HTR-8/SVneo (cell line): ENCODE measurements around the gene ANKS4B.
"Not testable (repeated sequence)": the region's sequence is repeated elsewhere in the genome, so short reads cannot be mapped to it uniquely, and the experiment has no call there.

Experiments used
- DNase-seq: peaks from one replicate; pipeline ENCODE4 v3.0.0; 2011; ENCODE audit warnings: low spot score, mixed read lengths; ENCODE audit not compliant: insufficient read length
- FAIRE-seq: peaks from 2 replicates; lab custom pipeline; 2011; peaks lifted over from hg19 to GRCh38; lab: Jason Lieb, UNC

The ANKS4B gene, protein sequence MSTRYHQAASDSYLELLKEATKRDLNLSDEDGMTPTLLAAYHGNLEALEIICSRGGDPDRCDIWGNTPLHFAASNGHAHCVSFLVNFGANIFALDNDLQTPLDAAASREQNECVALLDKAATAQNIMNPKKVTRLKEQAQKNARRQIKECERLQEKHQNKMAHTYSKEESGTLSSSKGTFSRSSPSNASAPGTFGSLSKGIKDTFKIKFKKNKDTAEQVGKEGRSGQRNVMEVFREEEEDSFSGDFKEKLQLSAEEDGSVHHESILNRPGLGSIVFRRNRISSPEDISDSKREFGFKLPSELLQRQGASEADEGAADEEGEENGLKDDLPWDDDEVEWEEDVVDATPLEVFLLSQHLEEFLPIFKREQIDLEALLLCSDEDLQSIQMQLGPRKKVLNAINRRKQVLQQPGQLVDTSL

DNA sequence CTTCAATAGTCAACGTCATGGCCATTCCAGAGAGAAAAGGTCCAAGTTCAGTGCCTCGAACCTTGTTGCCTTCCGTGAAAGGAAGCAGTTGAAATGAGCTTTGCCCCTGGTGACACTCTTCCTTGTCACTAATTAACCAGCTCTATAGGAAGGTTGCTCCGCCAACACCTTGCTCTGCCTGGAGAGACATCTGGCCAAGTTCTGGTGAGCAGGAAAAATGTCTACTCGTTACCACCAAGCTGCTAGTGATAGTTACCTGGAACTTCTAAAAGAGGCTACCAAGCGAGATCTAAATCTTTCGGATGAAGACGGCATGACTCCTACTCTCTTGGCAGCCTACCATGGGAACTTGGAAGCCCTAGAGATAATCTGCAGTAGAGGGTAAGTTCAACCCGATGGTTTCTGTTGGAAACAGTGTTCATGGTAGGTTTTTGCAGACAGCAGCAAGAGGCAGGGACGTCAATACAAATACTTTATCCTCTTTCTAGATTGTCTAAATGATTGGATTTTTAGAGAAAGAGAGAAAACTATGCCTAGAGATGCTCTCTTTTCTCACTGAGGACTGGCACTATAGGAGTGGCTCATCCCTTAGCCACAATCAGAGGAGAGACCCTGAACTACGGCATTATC lies at the start of gene ANKS4B:
Gene ANKS4B, plus strand, starts transcription at position 179 of the 630 bp plus-strand sequence. Its CDS starts 39 bp downstream, at position 218.
- DNase-seq (no peak), FAIRE-seq (no peak)

DNA sequence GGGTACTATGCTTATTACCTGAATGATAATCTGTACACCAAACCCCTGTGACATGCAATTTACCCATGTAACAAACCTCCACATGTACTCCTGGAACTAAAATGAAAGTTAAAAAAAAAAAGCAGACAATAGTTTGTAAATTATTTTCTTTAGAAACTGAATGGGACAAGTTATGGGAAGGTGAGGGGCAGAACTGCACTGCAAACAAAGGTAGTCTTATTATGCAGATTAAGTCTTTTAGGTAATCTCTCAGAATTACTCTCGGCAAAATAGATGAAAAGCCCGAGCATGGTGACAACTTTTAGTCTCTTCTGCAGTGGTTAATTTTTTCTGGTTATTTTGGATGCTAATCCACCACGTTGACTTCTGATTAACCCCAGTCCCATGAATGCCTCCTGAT lies 49.5 kb upstream of the ANKS4B start:
- FAIRE-seq, result no peak
- no peak for DNase-seq

DNA sequence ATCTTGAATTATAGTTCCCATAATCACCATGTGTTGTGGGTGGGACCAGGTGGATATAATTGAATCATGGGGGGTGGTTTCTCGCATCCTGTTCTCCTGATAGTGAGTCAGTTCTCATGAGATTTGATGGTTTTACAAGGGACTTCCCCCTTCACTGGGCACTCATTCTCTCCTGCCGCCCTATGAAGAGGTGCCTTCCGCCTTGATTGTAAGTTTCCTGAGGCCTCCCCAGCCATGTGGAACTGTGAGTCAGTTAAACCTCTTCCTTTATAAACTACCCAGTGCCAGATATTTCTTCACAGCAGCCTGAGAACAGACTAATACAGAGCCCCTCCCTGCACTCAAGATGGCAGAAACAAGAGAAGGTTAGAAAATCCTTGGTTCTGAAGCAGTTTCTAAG lies 48.7 kb upstream of the ANKS4B start:
- DNase-seq (no peak), FAIRE-seq (no peak)

DNA sequence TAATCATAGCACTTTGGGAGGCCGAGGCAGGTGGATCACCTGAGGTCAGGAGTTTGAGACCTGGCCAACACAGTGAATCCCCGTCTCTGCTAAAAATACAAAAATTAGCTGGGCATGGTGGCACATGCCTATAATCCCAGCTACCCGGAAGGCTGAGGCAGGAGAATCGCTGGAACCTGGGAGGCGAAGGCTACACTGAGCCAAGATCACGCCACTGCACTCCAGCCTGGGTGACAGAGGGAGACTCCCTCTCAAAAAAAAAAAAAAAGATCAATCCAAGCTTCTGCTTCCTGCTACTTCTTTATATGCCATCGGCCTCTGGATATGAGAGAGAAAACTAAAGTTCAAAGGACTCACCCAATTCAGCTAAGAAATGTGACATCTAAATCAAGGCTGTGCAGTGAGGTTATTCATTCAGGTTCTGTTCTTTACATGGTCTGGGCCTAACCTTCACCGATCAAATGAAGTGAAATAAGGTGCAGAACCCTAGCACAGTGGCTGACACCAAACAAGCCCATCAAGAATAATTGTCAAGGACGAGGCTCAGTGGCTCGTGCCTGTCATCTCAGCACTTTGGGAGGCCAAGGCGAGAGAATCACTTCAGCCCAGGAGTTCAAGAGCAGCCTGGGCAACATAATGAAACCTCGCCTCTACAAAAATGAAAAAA lies 47.7 kb upstream of the ANKS4B start:
- no peak for DNase-seq
- FAIRE-seq, result no peak

DNA sequence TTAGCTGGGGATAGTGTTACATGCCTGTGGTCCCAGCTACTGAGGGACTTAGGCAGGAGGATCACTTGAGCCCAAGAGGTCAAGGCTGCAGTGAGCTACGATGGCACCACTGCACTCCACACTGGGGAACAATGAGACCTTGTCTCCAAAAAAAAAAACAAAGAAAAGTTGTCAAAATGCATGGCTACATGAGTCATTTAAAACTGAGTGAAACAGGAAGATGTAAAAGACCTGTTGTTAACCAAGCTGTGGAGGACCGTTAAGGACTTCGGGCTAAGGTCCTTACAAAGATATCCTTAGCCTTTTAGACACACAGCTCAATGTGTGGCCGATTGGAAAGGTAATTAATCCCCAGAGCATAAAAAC lies 47.2 kb upstream of the ANKS4B start:
- FAIRE-seq (no peak), DNase-seq (no peak)

DNA sequence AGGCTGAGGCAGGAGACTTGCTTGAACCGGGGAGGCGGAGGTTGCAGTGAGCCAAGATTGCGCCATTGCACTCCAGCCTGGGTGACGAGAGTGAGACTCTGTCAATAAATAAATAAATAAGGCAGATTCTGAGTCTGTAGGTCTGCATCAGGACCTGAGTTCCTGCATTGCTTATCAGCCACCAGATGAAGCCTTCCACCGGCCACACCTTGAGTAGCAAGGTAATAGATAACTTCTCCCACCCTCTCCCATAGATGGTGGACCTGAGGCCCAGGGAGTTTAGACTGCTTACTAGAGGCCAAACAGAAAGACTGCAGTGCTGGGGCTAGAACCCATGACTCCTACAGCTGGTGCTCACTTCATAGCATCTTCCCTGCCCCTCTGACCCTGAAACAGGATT lies 44.2 kb upstream of the ANKS4B start:
- DNase-seq (no peak), FAIRE-seq (no peak)

DNA sequence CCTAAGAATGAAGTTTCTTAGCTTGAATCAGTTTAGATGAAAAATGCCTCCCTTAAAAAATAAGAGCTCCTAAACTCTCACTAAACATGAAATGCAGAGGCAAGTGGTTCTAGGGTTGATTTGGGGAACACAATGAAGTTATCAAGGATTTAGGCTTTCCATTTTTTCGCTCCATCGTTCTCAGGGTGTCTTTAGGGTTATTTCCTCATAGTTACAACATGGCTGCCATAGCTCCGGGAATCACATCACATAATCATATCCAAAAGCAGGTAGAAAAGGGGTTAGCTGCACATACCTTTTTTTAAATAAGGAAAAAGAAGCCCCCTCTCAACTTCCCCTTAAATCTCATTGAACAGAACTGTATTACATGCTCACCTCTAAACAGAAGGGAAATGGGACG lies 43.5 kb upstream of the ANKS4B start:
- FAIRE-seq (no peak), DNase-seq (no peak)

DNA sequence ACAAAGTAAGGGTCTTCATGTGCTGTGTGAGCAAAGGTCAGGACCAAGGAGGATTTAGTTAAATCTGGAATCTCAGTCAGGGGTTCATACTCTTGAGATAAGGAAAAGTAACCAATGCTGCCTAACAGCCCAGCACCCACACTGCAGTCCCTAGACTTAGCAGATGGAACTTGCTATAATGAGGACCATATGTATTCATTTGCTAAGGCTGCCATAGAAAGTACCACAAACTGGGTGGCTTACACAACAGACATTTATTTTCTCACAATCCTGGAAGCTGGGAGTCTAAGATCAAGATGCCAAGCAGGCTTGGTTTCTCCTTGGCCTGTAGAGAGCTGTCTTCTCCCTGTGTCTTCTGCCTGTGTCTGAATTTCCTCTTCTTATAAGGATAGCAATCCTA lies 42.9 kb upstream of the ANKS4B start:
- DNase-seq, result no peak
- no peak for FAIRE-seq

DNA sequence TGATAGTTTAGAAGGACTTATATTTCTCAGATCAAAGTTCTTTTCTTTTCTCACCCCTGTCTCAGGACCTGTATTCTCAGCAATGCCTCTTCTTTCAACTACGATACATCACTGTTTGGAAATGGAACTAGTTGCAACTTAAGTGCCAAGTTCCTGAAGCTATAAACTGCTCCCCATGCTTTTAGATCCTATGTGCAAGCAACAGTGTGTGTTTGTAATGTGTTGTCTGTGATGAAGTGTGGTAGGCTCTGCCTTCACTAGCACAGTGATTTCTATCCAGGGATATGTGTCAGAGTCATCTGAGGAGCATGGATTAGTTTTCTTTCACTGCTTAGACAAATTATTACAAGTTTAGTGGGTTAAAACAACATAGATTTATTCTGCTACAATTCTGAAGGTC lies 40.5 kb upstream of the ANKS4B start:
- no peak for DNase-seq
- FAIRE-seq, result no peak

DNA sequence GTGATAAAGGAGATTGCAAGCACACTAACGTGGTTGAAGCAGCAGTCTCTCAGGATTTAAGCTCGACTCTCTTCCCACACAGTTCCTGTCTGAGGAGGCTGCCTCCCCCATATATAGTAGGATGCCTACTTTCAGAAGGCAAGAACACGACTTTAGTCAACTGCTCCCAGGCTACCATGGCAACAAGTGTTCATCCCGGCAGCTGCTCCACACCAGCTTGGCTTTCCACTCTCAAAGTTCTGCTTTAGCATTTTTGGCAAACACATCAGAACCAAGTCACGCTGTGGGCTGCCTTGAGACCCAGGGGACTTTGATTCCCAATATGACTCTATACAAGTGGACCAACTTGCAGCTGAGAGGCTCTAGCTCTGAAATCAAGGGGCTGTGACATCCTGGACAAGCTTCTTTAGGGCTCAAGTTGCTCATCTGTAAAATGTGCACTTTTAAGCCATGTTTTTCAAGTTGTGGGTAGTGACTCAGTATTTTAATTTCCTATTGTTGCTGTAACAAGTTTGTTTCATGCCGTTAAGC lies 38.7 kb upstream of the ANKS4B start:
- FAIRE-seq (no peak), DNase-seq (no peak)

DNA sequence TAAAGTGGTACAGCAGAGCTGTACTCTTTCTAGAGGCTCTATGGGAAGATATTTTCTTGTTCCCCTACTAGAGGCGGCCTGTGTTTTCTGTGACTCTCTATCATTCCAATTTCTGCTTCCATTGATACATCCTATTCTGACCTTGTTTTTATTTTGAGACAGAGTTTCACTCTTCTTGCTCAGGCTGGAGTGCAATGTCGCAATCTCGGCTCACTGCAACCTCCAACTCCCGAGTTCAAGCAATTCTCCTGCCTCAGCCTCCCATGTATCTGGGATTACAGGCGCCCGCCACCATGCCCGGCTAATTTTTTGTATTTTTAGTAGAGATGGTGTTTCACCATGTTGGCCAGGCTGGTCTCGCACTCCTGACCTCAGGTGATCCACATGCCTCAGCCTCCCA lies 38.2 kb upstream of the ANKS4B start:
- DNase-seq, FAIRE-seq: not testable (repeated sequence)

DNA sequence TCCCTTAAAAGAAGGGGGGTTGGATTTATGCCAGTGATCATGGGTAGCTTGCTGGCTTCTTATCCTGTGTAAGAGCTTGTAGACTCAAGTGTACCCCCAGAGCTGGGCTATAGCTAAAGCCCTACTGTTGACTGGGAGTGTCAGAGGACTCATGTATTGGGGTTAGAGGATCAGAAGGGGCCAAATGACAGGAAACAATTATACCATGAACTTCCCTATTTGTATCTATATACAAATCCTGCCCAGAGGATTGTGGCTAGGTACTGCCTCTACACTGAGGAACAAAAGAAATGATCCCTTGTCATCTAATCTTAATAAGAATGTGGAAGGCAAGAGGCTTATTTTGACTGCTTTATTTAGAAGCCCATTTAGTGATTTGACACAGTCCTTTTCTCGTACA lies 36.4 kb upstream of the ANKS4B start:
- FAIRE-seq (no peak), DNase-seq (no peak)

DNA sequence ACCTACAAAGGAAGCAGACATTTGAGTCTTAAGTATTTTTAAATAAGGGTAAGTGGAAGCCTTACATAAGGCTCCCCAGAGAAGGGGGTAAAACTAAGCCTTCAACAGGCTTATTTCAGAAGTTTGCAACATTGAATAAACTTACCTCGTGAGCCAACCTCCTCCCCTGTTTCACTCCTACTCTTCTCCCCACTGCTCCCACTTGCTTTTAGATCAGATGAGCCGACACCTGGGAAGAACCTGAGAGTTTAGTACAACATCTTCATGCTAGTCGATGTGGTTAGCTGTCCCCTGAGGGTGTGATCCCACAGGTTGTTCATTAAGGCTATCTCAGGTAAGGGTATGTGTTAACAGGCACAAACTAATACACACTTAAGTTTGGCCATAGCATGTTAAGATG lies 35.9 kb upstream of the ANKS4B start:
- DNase-seq (no peak), FAIRE-seq (no peak)

DNA sequence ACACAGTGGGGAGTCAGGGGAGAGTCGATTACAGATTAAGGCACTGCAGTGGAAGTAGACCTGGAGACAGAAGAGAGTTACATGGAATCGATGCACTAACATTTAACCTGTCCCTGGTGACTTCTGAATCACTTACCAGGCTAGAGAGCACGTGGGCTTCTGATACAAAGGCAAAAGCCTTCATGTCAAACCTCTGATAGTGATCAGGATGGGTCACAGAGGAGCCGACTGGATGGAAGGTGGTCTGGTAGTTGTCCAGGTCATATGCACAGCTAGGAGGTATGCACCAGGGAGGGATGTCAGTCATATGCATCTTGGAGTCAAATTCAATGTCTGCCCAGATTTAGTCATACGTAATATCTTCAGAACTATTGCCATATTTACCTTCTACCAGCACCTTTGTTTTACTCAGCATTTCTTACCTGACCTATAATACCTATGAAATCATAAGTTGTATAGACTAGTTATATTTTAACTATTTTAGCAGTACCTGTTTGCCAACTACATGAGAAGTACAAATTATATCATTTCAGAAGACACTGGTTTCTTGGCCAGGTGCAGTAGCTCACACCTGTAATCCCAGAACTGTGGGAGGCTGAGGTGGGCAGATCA lies 33.8 kb upstream of the ANKS4B start:
- DNase-seq, result no peak
- no peak for FAIRE-seq

DNA sequence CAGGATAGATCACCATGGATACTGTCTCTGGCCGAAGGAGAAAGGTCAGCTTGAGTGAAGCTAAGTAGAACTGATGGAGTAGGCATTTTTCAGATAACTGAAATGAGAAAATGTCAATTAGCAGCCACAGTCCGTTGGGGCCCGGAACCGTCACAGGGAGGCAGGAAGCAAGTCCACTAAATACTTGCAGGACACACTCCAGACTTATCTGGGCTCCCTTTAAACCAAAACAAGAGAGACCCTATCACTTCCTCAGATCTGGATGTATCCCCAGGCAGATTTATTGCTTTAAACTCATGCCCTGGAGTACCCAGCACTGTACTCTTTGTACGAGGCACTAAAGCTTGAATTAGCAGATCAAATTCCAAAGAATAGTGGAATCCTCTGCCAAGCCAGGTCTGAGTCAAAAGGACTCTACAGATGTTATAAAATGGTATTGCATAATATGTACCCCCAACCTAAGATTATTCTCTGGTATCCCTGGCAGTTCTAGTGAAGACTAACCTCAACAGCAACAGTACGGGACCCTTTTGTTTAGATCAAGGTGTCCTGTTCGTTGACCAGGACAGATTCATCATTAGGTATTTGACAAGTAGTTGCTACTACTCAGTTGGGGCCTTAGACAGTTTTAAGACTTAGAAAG lies 30.2 kb upstream of the ANKS4B start:
- DNase-seq, result no peak
- FAIRE-seq, result no peak

DNA sequence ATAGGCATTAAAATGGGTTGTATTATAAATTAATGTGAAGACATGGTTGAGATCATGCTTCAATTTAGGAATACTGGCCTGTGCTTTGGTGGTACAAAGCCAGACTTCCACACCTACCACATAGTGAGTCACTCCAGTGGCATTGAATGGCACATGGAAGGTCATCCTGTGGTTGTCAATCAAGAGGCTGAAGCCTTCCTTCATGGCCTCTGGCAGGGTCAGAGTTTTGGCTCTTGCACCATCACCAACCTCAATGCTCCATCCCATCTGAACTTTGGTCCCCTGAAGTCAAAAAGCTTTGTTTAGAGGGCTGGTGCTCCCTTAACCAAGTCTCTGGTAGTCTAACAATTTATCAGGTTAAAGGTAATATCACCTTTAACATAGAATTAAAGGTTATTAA lies 28.2 kb upstream of the ANKS4B start:
- FAIRE-seq, result no peak

DNA sequence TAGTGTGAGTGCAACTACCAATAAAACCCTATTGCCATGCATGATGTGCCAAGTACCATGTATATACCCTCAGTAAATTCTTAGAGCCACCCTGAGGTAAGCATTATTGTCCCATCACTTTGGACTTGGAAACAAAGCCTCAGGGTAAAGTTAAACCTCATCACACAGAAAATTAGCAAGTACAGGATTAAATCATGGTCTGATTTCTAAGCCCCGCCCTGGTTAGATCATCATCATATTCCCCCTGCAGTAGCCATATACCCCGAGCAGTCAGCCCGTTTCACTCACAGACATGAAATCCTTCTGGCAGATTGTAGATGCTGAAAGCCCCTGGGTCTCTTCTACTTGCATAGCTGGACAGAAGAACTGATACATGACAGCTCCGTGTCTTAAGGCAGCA lies 26.9 kb upstream of the ANKS4B start:
- no peak for FAIRE-seq
- no peak for DNase-seq

More for the DNA sequence above, 28.2 kb upstream of the ANKS4B start:
- no peak for DNase-seq

DNA sequence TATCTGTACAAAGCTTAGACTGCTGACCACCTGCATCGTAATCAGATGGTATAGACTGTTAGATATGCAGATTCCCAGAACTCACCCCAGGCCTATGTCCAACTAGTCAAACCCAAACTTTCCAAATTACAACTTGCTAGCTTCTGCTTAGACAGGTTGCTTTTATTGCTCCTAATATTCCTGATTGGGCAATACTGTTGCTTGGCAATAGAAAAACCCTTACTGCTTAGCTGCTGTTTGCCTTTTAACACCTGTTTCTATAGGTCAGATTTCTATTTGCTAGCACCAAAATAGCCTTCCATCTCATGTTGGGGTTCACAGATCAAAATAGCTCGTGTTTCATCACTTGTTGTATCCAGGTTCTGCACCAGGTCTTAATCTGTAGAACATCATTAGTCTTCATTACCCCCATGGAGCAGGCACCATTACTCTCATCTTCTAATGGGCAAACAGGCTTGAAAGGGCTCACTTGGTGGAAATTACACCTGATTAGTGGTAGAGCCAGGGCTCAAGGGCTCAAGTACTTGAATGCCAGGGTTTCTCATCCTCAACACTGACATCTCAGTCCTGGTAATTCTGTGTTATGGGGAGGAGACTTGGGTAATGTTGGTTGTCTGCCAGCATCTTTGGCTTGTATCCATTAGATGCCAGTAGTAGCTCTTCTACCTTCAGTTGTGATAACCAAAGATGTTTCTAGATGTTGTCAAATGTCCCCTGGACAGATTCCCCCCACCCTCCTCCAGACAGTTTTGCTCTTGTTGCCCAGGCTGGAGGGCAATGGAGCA lies 24.9 kb upstream of the ANKS4B start:
- DNase-seq (no peak), FAIRE-seq (no peak)

DNA sequence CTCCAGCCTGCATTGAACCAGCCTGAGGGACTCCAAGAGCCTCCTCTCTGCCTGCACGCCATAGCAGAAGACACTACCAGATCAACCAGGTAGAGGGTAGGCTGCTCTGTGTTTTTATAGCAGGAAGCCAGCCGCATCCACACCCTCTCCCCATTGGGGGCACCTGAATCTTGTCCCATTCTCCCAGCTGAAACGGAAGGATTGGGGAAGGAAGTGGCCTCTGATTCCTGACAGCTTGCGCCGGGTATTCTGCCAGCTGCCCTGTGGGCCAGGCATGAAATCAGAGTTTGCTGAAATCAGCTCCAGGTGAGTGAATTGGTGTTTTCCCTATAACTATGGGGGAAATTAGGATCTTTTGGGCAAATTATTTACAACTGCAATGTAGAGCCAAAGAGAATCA lies 22.0 kb upstream of the ANKS4B start, which contains the start of gene ZP2:
Gene ZP2, minus strand, starts transcription at position 89 of the 400 bp plus-strand sequence. Its CDS starts 27 bp downstream, at position 62.
- FAIRE-seq (no peak), DNase-seq (no peak)
